HK-2 (cell line): ENCODE measurements around the gene EMC8.

Experiments used
- DNase-seq: peaks from one replicate; pipeline ENCODE4 v3.0.0-alpha.2; 2018; ENCODE audit not compliant: unreplicated experiment

Gene EMC8

GRCh38 chr16:85730186-85730465 lies 69.2 kb downstream of the EMC8 start:
- DNase-seq: no peak

GRCh38 chr16:85729452-85730185 lies 69.7 kb downstream of the EMC8 start:
- no peak for DNase-seq

- DNase-seq: no peak
Observed at GRCh38 chr16:85728879-85729278, 70.5 kb downstream of the EMC8 start.
